Effector CD4-positive, alpha-beta T cell (primary cell): ENCODE results near the gene ACLY.
"Not testable (repeated sequence)": the region's sequence is repeated elsewhere in the genome, so short reads cannot be mapped to it uniquely, and the experiment has no call there.

ENCODE experiments used
- DNase-seq: peaks from one replicate; pipeline ENCODE4 v3.0.0-alpha.2; 2020

ACLY gene

DNA sequence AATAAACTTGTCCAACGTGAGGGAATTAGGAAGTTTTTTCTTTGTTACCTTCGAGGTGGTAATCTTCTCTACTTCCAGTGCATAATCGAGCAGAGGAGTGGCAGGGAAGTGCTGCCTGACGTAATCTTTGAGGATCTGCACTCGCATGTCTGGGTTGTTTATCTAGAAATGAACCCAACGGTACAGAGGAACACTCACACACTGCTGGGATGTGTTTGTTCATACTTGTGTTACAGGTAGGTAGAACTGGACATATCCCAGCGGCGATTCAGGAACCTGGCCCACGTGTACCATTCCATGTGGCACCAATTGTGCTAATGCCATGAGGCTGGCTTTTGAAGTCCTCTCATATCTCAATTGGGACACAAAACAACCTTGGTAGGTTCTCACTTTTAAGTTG lies 49.3 kb downstream of the ACLY start:
- no peak for DNase-seq

DNA sequence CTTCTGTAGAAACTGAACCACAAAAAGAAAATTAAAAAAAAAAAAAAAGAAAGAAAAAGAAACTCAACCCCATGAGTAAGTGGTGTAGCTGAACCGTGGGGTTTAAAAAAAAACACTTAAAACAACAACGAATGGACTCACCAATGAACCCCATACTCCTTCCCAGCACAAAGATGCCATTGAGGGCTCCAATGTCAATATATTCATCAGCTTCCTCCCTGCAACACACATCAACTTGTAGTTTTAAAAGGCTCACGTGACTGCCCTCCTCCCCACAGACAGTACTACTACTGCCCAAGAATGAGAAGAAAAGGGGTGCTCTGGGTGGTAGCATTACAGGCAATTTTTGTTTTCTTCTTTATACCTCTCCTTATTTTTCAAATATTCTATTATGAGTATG lies 50.2 kb downstream of the ACLY start:
- no peak for DNase-seq

DNA sequence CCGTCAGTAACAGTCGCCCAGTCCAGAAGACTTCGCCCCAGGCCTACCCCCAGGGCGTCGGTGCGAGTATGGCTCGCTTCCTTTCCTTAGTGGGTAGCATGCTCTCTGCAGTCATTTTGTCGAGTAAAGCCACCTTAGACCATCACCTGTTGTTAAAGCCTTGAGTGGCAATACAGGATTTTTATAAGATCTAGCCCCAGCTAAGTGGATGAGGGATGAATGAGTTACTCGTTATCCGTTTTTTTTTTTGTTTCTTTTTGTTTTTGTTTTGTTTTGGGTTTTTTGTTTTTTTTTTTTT lies 53.2 kb downstream of the ACLY start:
- DNase-seq: no peak

DNA sequence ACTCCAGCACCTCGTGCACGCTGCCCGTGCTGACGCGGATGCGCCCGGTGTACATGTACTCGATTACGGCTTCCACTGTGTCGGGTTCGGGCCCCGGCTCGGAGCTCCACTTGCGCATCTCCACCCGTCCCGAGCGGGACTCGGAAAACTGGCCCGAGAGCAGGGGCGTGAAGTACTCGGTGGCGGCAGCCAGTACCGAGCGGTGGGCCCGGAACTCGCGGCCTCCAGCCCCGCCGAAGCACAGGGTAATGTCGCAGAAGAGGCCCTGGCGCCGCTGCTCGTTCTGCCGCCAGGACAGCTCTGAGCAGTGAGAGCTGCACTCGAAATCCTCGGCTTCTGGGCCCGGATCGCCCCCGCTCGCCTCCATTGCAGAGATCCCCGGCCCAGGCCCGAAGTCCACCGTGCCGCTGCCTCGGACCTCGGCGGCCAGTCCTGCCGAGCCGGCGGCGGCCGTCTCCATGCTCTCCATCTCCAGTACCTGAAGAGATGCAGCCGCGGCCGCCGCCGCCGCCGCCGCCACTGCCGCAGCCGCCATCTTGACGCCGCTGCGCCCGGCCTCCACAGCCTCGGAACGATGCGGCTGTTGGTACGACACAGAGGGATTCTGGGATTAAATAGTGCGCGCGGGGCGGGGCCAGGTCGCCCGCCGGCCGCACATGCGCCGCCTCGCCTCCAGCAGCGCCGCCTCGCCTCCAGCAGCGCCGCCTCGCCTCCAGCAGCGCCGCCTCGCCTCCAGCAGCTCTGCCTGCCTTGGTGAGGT lies 53.7 kb downstream of the ACLY start, which contains the start of gene KLHL11:
TSS of gene KLHL11 (minus strand) at position 588 of the 760 bp plus-strand sequence. CDS start at position 535, 53 bp downstream.
- peak; percentile 83 for DNase-seq

DNA sequence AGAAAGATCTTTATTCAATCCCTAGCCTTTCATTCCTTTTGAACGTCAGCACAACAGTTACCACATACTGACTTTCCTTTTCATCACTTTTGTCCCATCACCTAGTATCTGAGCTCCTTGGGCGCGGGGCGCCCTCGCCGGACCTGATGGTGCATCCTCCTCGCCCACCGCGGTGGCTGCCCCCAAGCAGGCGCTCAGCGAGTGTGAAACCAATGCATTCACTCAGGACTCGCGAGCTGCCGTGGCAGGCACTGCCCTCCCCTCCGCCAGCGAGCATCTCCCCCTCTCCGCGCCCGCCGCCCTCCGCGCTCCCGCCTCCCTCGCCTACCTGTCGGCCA lies 54.3 kb downstream of the ACLY start:
- no peak for DNase-seq

DNA sequence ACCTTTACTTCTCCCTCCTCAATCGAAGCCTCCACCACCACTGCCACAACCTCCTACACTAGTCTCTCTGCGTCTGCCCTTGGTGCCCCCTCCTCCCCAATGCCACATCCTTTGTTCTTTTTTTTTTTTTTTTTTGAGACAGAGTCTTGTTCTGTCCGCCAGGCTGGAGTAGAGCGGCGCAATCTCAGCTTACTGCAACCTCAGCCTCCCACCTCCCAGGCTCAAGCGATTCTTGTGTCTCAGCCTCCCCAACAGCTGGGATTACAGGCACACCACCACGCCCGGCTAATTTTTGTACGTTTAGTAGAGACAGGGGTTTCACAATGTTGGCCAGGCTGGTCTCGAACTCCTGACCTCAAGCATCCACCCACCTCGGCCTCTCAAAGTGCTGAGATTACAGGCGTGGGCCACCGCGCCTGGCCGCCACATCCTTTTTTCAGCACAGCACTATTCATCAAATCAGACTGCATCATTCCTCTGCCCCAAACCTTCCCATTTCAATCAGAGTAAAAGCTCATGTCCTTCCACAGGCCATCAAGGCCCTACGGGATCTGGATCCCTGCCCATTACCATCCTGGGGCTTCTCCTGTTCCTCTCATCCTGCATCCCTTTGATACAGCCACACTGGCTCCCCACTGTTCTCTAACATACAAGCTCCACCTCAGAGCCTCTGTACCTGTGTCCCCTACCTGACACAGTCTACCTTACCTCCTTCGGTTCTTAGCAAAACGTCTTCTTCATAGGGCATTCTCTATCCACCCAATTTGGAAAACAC lies 55.5 kb downstream of the ACLY start:
- DNase-seq: no peak

DNA sequence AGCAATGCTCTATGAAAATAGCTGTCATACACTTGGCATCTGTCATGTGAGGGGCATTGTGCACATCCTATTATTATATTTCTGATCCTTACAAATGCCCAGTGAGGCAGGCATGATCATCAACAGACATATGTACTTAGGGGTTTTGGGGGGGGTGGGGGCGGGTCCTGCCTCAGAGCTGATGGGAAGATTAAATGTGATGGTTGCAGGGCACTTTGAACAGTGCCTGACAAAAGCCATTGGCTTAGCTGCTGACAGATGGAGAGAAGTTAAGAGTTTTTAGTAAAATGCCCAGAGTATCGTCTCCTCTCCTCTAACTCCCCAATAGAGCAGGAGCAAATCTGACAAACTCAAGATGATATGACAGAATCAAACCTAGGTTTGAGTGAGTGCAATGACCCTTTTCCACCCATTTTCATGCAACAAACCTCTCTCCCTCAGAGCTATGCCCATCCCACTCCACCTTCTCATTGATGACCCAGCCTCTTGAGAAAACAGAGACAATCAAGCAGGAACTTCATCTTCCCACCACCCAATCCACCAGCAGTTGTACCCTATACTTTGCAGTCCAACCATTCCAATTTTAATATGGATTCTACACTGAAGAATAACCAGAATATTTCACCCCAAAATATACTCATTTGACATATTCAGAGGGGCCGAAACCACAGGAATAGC lies 58.4 kb downstream of the ACLY start:
- DNase-seq: no peak

DNA sequence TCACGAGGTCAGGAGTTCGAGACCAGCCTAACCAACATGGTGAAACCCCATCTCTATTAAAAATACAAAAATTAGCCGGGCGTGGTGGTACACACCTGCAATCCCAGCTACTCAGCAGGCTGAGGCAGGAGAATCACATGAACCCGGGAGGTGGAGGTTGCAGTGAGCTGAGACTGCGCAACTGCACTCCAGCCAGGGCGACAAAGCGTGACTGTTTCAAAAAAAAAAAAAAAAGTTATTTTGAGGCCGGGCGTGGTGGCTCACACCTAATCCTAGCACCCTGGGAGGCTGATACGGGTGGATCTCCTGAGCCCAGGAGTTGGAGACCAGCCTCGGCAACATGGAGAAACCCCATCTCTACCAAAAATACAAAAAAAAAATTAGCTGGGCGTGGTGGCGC lies 67.4 kb downstream of the ACLY start:
- DNase-seq: not testable (repeated sequence)

DNA sequence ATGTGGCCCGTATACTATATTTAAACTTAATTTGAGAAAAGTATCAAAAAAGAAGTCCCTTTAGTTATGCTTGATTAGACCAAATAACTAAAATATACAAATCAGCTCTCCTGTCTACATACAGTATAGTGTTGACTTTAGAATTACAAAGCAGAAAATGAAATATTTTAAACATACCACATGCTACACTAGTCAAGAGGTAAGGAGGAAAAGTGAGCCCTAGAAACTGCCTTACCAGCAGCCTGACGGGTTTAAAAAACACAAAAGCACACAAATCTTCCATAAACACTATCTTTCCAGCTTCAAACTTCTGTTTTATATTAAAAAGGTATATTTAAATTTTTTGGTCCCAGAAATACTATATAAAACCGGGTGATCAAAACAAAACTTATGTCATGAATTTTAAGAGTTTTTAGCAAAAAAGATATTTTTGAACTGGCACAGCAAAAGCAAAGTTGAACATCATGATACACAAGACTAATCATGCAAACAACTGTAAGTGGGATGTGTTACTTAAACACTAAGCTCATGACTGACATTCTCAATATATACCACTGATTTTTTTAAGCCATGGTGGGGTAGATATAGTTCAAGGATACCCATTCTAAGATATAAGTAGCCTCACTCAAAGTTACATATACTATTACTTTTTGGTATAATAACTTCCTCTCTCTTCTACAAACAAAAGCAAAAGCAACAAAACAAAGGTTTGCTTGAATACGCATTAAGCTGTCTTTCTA lies 69.3 kb downstream of the ACLY start:
- no peak for DNase-seq

DNA sequence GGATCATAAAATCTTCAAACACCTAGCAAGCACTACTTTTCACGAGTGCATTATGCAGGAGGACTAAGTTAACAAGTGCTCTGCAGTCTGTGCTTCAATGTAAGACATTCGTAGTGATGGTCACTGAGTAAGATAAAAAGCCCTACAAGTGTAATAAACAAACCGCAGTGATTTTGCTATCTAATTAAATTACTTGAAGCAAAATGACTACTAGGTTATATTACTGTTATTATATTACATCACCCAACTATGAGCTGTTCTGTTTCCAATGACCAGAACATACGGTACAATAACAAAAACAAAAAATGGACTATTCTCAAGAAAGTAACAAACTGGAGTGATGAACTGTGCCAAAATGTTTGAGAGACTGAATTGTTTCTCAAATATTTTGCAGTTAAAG lies 70.0 kb downstream of the ACLY start:
- no peak for DNase-seq

DNA sequence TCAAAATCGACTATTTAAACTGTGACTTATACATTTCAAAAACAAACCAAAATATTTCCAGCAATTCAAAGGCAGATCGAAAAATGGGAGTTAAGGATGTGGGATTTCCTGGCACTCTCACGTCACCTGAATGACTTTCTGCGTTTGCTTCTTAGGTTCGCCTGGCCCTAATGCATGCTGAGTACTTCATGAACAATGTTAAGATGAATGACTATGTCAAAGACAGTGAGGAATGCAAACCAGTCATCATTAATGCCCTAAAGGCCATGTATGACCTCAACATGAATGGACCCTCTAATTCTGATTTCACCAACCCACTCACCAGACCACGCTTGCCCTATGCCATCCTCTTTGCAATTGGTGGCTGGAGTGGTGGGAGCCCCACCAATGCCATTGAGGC lies 73.8 kb downstream of the ACLY start:
- DNase-seq: no peak

DNA sequence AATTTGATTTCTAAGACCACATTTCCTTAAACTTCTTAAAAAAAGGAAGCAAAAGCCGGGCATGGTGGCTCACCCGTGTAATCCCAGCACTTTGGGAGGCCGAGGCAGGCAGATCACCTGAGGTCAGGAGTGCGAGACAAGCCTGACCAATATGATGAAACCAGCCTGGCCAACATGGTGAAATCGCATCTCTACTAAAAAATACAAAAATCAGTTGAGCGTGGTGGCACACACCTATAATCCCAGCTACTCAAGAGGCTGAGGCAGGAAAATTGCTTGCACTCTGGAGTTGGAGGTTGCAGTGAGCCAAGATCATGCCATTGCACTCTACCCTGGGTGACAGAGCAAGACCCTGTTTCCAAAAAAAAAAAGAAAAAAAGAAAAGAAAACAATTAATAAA lies 78.0 kb downstream of the ACLY start:
- not testable (repeated sequence) for DNase-seq

DNA sequence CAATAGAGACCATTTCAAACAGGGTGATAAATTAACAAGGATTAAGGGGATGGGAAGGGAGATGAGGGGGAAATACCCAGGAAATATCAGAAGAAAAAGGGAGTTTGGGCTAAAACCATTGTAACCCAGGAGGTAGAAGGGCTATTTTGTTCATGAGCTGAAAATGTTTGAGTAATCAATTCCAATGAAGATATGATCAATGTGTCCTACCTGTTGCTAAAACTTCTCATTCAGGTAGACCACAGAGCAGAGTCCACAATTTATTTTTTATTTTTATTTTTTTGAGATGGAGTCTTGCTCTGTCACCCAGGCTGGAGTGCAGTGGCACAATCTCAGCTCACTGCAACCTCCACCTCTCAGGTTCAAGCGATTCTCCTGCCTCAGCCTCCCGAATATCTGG lies 79.3 kb downstream of the ACLY start:
- DNase-seq: not testable (repeated sequence)

DNA sequence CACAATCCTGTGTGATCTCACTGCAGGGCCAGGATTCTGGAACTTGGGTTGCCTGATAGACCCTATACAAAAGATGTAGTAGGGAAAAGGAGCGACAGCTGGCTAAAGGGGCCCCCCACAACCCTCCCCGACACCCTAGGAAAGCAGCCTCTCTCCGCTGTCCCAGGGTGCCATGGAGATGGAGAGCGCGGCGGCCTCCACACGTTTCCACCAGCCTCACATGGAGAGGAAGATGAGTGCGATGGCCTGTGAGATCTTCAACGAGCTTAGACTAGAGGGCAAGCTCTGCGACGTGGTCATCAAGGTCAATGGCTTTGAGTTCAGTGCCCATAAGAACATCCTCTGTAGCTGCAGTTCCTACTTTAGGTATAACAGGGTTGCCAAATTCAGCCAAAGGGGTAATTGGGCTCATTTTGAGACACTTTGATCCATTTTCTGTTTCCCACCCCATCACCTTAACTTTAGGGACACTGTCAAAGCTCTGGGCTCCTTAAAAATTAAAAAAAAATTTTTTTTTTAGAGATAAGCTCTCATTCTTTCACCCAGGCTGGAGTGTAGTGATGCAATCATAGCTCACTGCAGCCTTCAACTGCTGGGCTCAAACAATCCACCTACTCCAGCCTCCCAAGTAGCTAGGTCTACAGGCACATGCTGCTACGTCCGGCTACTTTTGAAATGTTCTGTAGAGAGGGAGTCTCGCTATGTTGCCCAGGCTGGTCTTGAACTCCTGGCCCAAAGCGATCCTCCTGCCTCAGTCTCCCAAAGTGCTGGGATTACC lies 80.8 kb downstream of the ACLY start, which contains the start of gene KLHL10:
TSS of gene KLHL10 (plus strand) at position 65 of the 778 bp plus-strand sequence. CDS start at position 173, 108 bp downstream.
- no peak for DNase-seq

DNA sequence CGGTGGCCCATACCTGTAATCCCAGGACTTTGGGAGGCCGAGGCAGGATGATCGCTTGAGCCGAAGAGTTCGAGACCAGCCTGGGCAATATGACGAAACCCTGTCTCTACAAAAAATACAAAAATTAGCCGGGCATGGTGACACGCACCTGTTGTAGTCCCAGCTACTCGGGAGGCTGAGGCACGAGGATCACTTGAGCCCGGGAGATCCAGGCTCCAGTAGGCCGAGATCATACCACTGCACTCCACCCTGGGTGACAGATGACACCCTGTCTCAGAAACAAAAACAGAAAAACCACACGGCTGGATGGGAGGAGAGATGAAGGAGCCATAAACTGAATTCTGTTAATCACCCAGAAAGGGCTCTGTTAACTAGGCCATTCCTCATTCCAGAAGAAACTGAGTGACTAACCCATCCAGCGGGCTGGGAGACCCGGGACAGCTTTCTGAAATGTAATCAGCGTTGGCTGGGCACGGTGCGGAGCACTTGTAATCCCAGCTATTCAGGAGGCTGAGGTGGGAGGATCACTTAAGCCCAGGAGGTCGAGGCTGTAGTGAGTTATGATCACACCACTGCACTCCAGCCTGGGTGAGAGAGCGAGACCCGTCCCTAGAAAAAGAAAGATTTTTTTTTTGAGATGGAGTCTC lies 82.1 kb downstream of the ACLY start:
- no peak for DNase-seq

DNA sequence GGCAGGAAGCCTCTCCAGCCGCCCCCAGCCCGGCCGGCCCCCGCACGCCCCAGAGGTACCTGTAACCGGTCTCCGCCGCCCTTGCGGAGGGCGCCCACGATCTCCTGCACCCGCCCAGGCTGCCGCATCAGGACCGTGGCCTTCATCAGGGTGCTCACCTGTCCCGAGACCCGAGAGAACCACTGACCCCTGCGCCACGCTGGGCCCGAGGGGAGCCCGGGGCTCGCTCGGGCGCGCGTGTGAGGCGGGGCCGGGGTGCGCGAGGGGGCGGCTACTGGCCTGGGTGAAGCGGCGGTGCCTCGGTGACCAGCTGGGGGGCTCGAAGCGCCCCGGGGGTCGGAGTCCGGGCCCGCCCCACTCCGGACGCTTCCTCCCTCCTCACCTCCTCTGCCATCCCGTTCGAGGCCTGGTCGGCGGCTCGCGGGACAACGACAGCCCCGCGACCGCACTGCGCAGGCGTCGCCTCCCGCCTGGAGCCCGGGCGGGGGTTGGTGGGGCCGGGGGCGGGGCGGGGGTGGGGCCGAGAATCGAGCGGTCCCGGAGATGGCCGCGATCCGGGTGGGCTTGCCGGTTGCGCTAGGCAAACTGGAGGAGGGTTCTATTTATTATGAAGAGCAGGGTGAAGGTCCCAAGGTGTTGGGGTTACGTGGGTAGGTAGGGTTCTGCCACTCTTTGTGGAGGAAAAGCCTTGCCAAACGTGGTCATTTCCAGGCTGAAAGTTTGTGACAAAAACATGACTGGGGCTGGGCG lies 82.8 kb downstream of the ACLY start, which contains the start of gene NT5C3B:
TSS of gene NT5C3B (minus strand) at position 433 of the 750 bp plus-strand sequence. CDS start at position 394, 39 bp downstream.
- DNase-seq: peak; percentile 29

DNA sequence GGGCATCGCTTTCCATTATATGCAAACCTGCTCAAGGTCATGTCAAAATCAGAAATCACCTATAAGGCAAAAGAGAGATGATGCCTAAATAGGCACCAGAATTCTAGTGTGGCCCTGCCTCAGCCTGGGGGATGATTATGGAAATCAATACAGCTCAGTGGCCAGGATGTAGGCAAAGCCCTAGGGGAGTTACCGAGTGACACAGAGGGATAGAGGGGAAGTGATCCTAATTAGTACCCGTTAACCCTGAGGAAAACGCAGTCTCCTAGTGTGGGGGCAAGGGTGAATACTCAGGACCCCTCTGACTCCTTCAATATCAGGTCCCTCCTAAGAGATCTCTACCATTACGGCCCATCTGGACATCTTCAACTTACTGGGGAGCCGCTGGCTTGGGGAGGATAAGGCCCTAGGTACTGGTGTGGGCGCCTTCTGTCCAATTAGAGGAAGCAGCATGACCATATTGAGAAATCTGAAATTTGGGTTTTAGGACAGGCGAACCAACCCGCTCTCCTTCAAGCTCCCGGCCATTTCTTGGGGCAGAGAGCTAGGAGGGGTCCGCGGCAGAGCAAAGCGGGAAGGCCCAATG lies 83.4 kb downstream of the ACLY start:
- DNase-seq: no peak

DNA sequence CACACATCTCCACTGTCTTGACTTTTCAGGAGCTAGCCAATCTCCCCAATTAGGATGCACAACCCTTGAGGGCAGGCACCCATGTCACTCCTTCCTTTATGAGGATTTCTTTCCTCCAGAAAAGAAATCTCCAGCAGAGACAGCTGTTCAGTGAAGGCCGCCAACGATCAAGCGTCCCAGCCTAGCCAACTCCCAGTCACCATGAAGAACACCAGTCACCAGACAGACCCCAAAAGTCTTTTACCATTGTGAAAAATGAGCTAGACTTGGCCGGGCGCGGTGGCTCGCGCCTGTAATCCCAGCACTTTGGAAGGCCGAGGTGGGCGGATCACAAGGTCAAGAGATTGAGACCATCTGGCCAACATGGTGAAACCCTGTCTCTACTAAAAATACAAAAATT lies 88.8 kb downstream of the ACLY start:
- not testable (repeated sequence) for DNase-seq

DNA sequence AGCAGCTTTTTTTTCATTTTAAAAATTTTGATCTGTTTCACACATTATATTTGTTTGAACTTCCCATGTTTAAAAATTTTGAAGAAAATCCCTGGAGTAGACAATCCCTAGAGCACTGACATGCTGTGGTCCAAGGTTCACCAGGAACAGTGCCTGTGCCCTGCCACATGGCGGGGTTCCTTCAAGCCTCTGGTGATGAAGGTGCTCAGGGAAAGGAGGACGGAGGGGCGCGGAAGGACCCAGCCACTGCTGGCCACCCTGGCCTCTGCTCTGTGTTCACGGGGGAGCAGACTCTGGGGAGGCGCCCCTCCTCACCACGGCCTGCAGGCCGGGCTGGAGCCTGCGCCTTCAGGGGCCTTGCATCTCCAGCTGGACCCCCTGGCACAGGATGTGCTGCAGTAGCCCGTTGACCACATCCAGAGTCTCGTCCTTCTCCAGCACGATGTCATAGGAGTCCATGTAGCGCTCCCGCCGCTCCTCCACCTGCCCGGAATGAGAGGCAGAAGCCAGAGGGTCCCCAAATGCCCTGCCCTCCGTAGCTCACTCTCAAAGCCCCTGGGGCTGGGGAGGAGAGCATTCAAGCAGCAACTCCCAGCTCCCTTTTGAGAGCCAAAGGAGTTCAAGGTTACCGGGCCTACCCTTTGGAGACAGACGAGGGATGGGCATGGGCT lies 93.4 kb downstream of the ACLY start:
- DNase-seq: no peak

DNA sequence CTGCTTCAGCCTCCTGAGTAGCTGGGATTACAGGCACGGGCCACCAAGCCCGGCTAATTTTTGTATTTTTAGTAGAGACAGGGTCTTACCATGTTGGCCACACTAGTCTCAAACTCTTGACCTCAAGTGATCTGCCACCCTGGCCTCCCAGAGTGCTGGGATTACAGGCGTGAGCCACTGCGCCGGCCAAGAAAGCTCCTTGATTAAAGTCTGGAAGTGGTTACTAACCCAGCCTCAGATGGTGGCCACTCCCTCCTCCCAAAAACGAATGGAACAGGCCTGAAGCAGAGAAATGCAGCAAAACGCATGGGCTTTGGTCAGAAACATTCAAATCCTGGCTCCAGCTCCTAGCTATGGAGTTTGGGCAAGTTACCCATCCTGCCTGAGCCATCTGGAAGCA lies 94.7 kb downstream of the ACLY start:
- no peak for DNase-seq
